B cell (primary cell): ENCODE measurements around the gene AVP. TPM values are rescaled to one million over a fixed set of nuclear protein-coding genes. Genes with fewer than 3 reads are reported as not detected.

Source experiments
- ATAC-seq: fragments of 200-7000 bp; cut with Tn5 transposase; one replicate; pipeline ENCODE4 v1.10.0; 2021; ENCODE audit warnings: low read depth, mild to moderate bottlenecking, moderate number of reproducible peaks, moderate library complexity
- CTCF ChIA-PET: fragments of 350-600 bp; sonication (Branson Sonifier 250); formaldehyde crosslinking; loops from one replicate; lab custom pipeline; 2021; ENCODE audit warnings: antibody characterized with exemption, inconsistent platforms; lab: Charles Lee
- POLR2A ChIA-PET: fragments of 350-600 bp; sonication (Branson Sonifier 250); formaldehyde crosslinking; loops from one replicate; lab custom pipeline; 2021; ENCODE audit warnings: antibody characterized with exemption; lab: Charles Lee
- DNase-seq: peaks from one replicate; pipeline ENCODE4 v3.0.0; 2013
- H2AFZ ChIP-seq: 2 replicates; pipeline ENCODE4 v1.6.1; 2012; ENCODE audit warnings: mild to moderate bottlenecking, low read depth, low read length; ENCODE audit not compliant: insufficient read depth, poor library complexity, severe bottlenecking
- H3K27ac ChIP-seq, 2 donors: 1 replicate in 1 of 2; 2 replicates in 1 of 2; pipeline ENCODE4 v1.5.1; 2012 to 2013; ENCODE audit warnings: low read length in 2 of 2, mild to moderate bottlenecking in 2 of 2, moderate library complexity in 1 of 2
- H3K27me3 ChIP-seq, 4 experiments: fragments of 200-600 bp in 1 of 4; sonication (generic) in 1 of 4; replicated peaks in 1 of 4; 1 replicate in 2 of 4; 2 replicates in 2 of 4; pipeline versions ENCODE4 v1.6.1 to v1.7.0; 2013 to 2016; ENCODE audit warnings: low read length in 3 of 4, mild to moderate bottlenecking in 2 of 4, mixed read lengths in 1 of 4, moderate library complexity in 1 of 4; ENCODE audit not compliant: insufficient read depth in 4 of 4, control insufficient read depth in 3 of 4; ENCODE audit errors: control extremely low read depth in 1 of 4
- H3K36me3 ChIP-seq, 2 experiments: replicated peaks in 1 of 2; 1 replicate in 1 of 2; 2 replicates in 1 of 2; pipeline versions ENCODE4 v1.6.1 to v1.7.1; 2013; ENCODE audit warnings: low read length in 1 of 2; ENCODE audit not compliant: insufficient read depth in 2 of 2, control insufficient read depth in 1 of 2; ENCODE audit errors: control extremely low read depth in 1 of 2, extremely low read depth in 1 of 2
- H3K4me1 ChIP-seq, 2 donors: fragments of 200-600 bp in 1 of 2; sonication (generic) in 1 of 2; 1 replicate in 1 of 2; 2 replicates in 1 of 2; pipeline versions ENCODE4 v1.5.1 to v1.6.1; 2013 to 2017; ENCODE audit warnings: low read length in 2 of 2; ENCODE audit not compliant: control insufficient read depth in 2 of 2, insufficient read depth in 2 of 2
- H3K4me2 ChIP-seq: replicated peaks from 2 replicates; pipeline ENCODE3; 2012; ENCODE audit warnings: mild to moderate bottlenecking, low read depth, low read length; ENCODE audit not compliant: poor library complexity, severe bottlenecking
- H3K4me3 ChIP-seq, 5 experiments: fragments of 200-600 bp in 1 of 5; sonication (generic) in 1 of 5; 1 replicate in 3 of 5; 2 replicates in 2 of 5; pipeline versions ENCODE4 v1.5.1 to v1.7.0; 2011 to 2016; ENCODE audit warnings: low read length in 4 of 5, mild to moderate bottlenecking in 4 of 5, low read depth in 2 of 5, control low read depth in 1 of 5, moderate library complexity in 1 of 5; ENCODE audit not compliant: insufficient read depth in 1 of 5; ENCODE audit errors: control extremely low read depth in 1 of 5, extremely low read depth in 1 of 5
- H3K79me2 ChIP-seq: fragments of 200-600 bp; sonication (generic); one replicate; pipeline ENCODE4 v1.6.0; 2016; ENCODE audit warnings: low read length; ENCODE audit not compliant: control insufficient read depth, insufficient read depth
- H3K9ac ChIP-seq: fragments of 200-600 bp; sonication (generic); 2 replicates; pipeline ENCODE4 v1.6.1; 2017; ENCODE audit warnings: mild to moderate bottlenecking, low read length, moderate library complexity
- H3K9me3 ChIP-seq, 3 donors: one replicate each; pipeline versions ENCODE4 v1.6.1 to v1.7.1; 2013; ENCODE audit warnings: low read length in 2 of 3; ENCODE audit not compliant: control insufficient read depth in 2 of 3, insufficient read depth in 1 of 3; ENCODE audit errors: control extremely low read depth in 1 of 3
- H4K20me1 ChIP-seq: 2 replicates; pipeline ENCODE4 v1.6.0; 2012; ENCODE audit warnings: mild to moderate bottlenecking, low read length; ENCODE audit not compliant: insufficient read depth, control insufficient read depth, poor library complexity, severe bottlenecking
- H3K27ac Mint-ChIP-seq: one replicate; pipeline ENCODE4 v1.8.0; 2021; ENCODE audit warnings: mixed read lengths
- H3K27me3 Mint-ChIP-seq: one replicate; pipeline ENCODE4 v1.8.0; 2021; ENCODE audit warnings: mixed read lengths
- H3K4me1 Mint-ChIP-seq: one replicate; pipeline ENCODE4 v1.8.0; 2021; ENCODE audit warnings: mixed read lengths
- H3K4me3 Mint-ChIP-seq: one replicate; pipeline ENCODE4 v1.8.0; 2021; ENCODE audit warnings: mixed read lengths
- H3K9me3 Mint-ChIP-seq: one replicate; pipeline ENCODE4 v1.8.0; 2022; ENCODE audit warnings: mixed read lengths; ENCODE audit not compliant: insufficient read depth
- EZH2 ChIP-seq: IDR thresholded peaks from 2 replicates; pipeline ENCODE4 v1.6.1; 2012; ENCODE audit warnings: borderline replicate concordance, low read depth, mild to moderate bottlenecking, moderate library complexity, low read length; ENCODE audit not compliant: insufficient read depth, poor library complexity, severe bottlenecking
- WGBS: methylation state at CpG from one replicate; pipeline ENCODE4 v1.1.5; 2013; ENCODE audit warnings: missing lambda C conversion rate; ENCODE audit not compliant: insufficient coverage; 5-methylcytosine and 5-hydroxymethylcytosine counted together
- intact Hi-C: fragments of 100-400 bp; cut with micrococcal nuclease; formaldehyde crosslinking; loops from one replicate; pipeline ENCODE4 v1.10.0; 2022
- polyA plus RNA-seq: library from polyadenylated mRNA; depleted of rRNA; stranded (reverse); fragments of >200 nt; gene quantifications from 2 replicates; pipeline ENCODE4 v1.2.3, GENCODE V29; 2012
- total RNA-seq, 2 donors: library from RNA; stranded (reverse); fragments of 120-200 nt in 1 of 2; gene quantifications; 1 replicate in 1 of 2; 2 replicates in 1 of 2; pipeline versions ENCODE4 v1.2.3 to v1.2.4, GENCODE V29; 2013 to 2022
- TF ChIP-seq, protein P1 (sequence below): fragments of 200-600 bp; IDR thresholded peaks from one replicate; pipeline ENCODE4 v1.8.0; 2022; ENCODE audit warnings: antibody characterized with exemption, mild to moderate bottlenecking

AVP gene
- total and polyA plus RNA-seq, 2 donors (not counting 1 experiment from before 2014, with no cell fraction given) = 4.5 TPM; not detected in 1

DNA sequence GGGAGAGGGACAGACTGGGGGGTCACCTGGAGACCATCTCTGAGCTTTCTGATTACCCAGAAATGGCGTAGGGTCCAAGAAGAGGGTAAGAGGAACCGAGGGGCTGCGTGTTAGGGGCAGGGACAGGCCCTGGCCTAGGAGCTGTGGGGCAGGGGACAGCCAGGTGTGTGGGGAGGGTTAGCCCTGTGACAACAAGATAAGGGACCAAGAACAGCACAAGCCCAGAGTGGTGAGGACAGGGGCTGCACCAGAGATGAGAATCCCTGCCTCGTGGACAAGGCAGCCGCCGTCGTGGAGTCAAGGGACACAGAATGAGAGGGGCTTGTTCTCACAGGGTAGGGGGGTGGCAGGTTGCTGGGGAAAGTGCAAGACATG is 449 bp upstream of the AVP start:
- H3K4me2 ChIP-seq = no peak overlapping the region
- Mint-ChIP-seq H3K9me3 (no peaks in the 10 kb centered on the region), H3K27ac (no peak overlapping the region), H3K27me3 (peaks cover 54% of the 10 kb centered on the region), H3K4me3 (no peak overlapping the region), H3K4me1 (peaks cover 18% of the 10 kb centered on the region)
- H3K27me3 ChIP-seq = peaks cover 0 to 52% (median 29%) of the 10 kb centered on the region in 4 experiments
- peaks cover 13 to 23% of the 10 kb centered on the region in 2 donors for H3K4me1 ChIP-seq
- H2AFZ ChIP-seq = no peak overlapping the region
- no peaks in the 10 kb centered on the region for H3K36me3 ChIP-seq
- no peak overlapping the region for H3K9ac ChIP-seq
- ChIA-PET CTCF (interaction anchor here (2.4 kb wide), 1 partner anchor 32 kb away, joined by 7 read pairs; no protein-coding TSS in a partner anchor), POLR2A (no interaction called here)
- H3K4me3 ChIP-seq = no peak overlapping the region
- no peaks in the 10 kb centered on the region for H3K79me2 ChIP-seq
- peaks cover 0 to 21% (median 0%) of the 10 kb centered on the region in 3 donors for H3K9me3 ChIP-seq
- ATAC-seq = no peak
- no peak overlapping the region for H3K27ac ChIP-seq
- WGBS = 86% methylated on average over 2 of the region's 7 CpGs
- intact Hi-C loops = no loop called here
- H4K20me1 ChIP-seq = no peaks in the 10 kb centered on the region
- no peak for DNase-seq
- no peak for TF ChIP-seq EZH2
- TF ChIP-seq, protein P1, sequence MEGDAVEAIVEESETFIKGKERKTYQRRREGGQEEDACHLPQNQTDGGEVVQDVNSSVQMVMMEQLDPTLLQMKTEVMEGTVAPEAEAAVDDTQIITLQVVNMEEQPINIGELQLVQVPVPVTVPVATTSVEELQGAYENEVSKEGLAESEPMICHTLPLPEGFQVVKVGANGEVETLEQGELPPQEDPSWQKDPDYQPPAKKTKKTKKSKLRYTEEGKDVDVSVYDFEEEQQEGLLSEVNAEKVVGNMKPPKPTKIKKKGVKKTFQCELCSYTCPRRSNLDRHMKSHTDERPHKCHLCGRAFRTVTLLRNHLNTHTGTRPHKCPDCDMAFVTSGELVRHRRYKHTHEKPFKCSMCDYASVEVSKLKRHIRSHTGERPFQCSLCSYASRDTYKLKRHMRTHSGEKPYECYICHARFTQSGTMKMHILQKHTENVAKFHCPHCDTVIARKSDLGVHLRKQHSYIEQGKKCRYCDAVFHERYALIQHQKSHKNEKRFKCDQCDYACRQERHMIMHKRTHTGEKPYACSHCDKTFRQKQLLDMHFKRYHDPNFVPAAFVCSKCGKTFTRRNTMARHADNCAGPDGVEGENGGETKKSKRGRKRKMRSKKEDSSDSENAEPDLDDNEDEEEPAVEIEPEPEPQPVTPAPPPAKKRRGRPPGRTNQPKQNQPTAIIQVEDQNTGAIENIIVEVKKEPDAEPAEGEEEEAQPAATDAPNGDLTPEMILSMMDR = no peak
